GM12878 (cell line): Measurements from ENCODE around the gene ESPL1. TPM values are rescaled to one million over a fixed set of nuclear protein-coding genes. Genes with fewer than 3 reads are reported as not detected.

ENCODE experiments used
- BCL11A ChIP-seq: IDR thresholded peaks from 2 replicates; pipeline ENCODE4 v1.6.1; 2011; ENCODE audit warnings: low read depth, low read length
- CREB1 ChIP-seq: IDR thresholded peaks from 2 replicates; pipeline ENCODE4 v1.6.1; 2012; ENCODE audit warnings: low read depth, mild to moderate bottlenecking, inconsistent platforms
- DPF2 ChIP-seq: fragments of 450-650 bp; IDR thresholded peaks from 2 replicates; pipeline ENCODE4 v1.6.1; 2017; ENCODE audit warnings: mild to moderate bottlenecking
- EED ChIP-seq: sonication (generic); IDR thresholded peaks from 2 replicates; pipeline ENCODE4 v1.6.1; 2016; ENCODE audit warnings: antibody characterized with exemption, low read depth
- ELK1 ChIP-seq: IDR thresholded peaks from 2 replicates; pipeline ENCODE4 v1.6.1; 2012; ENCODE audit warnings: low read depth, low read length, improper control_type of control experiment
- ETV6 ChIP-seq, 2 experiments: fragments of 450-650 bp in 1 of 2; IDR thresholded peaks in 1 of 2; conservative IDR thresholded peaks in 1 of 2; 2 replicates each; pipeline ENCODE4 v1.6.1; 2014; ENCODE audit warnings: antibody characterized with exemption in 1 of 2, borderline replicate concordance in 1 of 2, low read depth in 1 of 2, mild to moderate bottlenecking in 1 of 2, moderate library complexity in 1 of 2
- GATAD2B ChIP-seq: fragments of 450-650 bp; conservative IDR thresholded peaks from 2 replicates; pipeline ENCODE4 v1.6.1; 2017; ENCODE audit warnings: low read depth, mild to moderate bottlenecking, moderate library complexity
- IKZF1 ChIP-seq: fragments of 450-650 bp; conservative IDR thresholded peaks from 2 replicates; pipeline ENCODE4 v1.6.1; 2017; ENCODE audit warnings: antibody characterized with exemption, mild to moderate bottlenecking
- IRF3 ChIP-seq: fragments of 450-650 bp; IDR thresholded peaks from 2 replicates; pipeline ENCODE4 v1.6.1; 2014; ENCODE audit warnings: mild to moderate bottlenecking
- IRF5 ChIP-seq: fragments of 450-650 bp; IDR thresholded peaks from 2 replicates; pipeline ENCODE4 v1.6.1; 2017; ENCODE audit warnings: borderline replicate concordance
- MAX ChIP-seq: IDR thresholded peaks from 2 replicates; pipeline ENCODE4 v1.6.1; 2012; ENCODE audit warnings: low read depth, low read length, improper control_type of control experiment
- MTA2 ChIP-seq: fragments of 450-650 bp; IDR thresholded peaks from 2 replicates; pipeline ENCODE4 v1.6.1; 2016; ENCODE audit warnings: low read depth, mild to moderate bottlenecking, moderate library complexity
- NKRF ChIP-seq: fragments of 450-650 bp; conservative IDR thresholded peaks from 2 replicates; pipeline ENCODE4 v1.6.1; 2017; ENCODE audit warnings: mild to moderate bottlenecking, moderate library complexity
- RUNX3 ChIP-seq: IDR thresholded peaks from 2 replicates; pipeline ENCODE4 v1.6.1; 2012; ENCODE audit warnings: low read length, inconsistent platforms
- SIN3A ChIP-seq: IDR thresholded peaks from 2 replicates; pipeline ENCODE4 v1.6.1; 2012; ENCODE audit warnings: low read depth, low read length, improper control_type of control experiment
- SMC3 ChIP-seq: IDR thresholded peaks from 2 replicates; pipeline ENCODE4 v1.6.1; 2011; ENCODE audit warnings: low read length, improper control_type of control experiment, borderline replicate concordance
- SP1 ChIP-seq: IDR thresholded peaks from one replicate; pipeline ENCODE4 v1.6.1; 2011; ENCODE audit warnings: low read depth, low read length
- STAT1 ChIP-seq: fragments of 450-650 bp; conservative IDR thresholded peaks from 2 replicates; pipeline ENCODE4 v1.6.1; 2014; ENCODE audit warnings: antibody characterized with exemption, mild to moderate bottlenecking
- ZNF207 ChIP-seq: fragments of 450-650 bp; IDR thresholded peaks from 2 replicates; pipeline ENCODE4 v1.6.1; 2014; ENCODE audit warnings: antibody characterized with exemption, mild to moderate bottlenecking, borderline replicate concordance
- ZNF687 ChIP-seq: fragments of 450-650 bp; IDR thresholded peaks from 2 replicates; pipeline ENCODE4 v1.6.1; 2017; ENCODE audit warnings: mild to moderate bottlenecking, moderate library complexity
- polyA plus RNA-seq, 11 experiments: library from polyadenylated mRNA; depleted of rRNA in 4 of 11; unstranded in 6 of 11; stranded (reverse) in 5 of 11; fragments of >200 nt; fragmentation: Nextera tagmentation in 4 of 11; fragmentation: Illumina TruSeq in 1 of 11; extraction: Ambion mirVana in 4 of 11; extraction: Trizol in 1 of 11; gene quantifications; 1 replicate in 1 of 11; 2 replicates in 10 of 11; pipeline versions ENCODE4 v1.2.1 to v1.2.3, GENCODE V29; 2011 to 2016; ENCODE audit warnings: inconsistent platforms in 2 of 11, missing spikeins in 2 of 11, low read depth in 1 of 11
- total RNA-seq, 4 experiments: library from RNA; depleted of rRNA in 3 of 4; stranded (reverse); fragments of >200 nt in 3 of 4; fragmentation: Illumina TruSeq in 1 of 4; extraction: Trizol in 1 of 4; gene quantifications; 2 replicates each; pipeline versions ENCODE4 v1.2.1 to v1.2.3, GENCODE V29; 2013 to 2021

ESPL1 gene
- total and polyA plus RNA-seq, 10 of the 15 experiments (the other 5 are each of a cell fraction or from before 2014, with no cell fraction given) = 2.1 to 61.9 (median 21.2) TPM

GRCh38 chr12:53219292-53219955 is 48.7 kb upstream of the ESPL1 start (continued):
- TF ChIP-seq GATAD2B (peak; percentile 83), ETV6 (conservative IDR thresholded peaks at IDR 0.05 in 1 of 2, IDR thresholded peaks at IDR 0.05 in 1 of 2; ENCODE audit: borderline replicate concordance in 1 of 2, low read depth in 1 of 2) (peak in 1 of 2 experiments; percentile 45; a peak in 2 of 4 replicates), IRF5 (peak; percentile 64; the same call in 1 of the 2 replicates), CREB1 (peak; percentile 42; the same call in 1 of the 2 replicates), DPF2 (peak; percentile 85; the same call in 1 of the 2 replicates), RUNX3 (peak; percentile 97), SP1 (peak; percentile 19), STAT1 (0 out of 2 replicates have a peak, but pooled peaks have one; percentile 44), IRF3 (no peak), EED (peak; percentile 92), ZNF207 (0 out of 2 replicates have a peak, but pooled peaks have one; percentile 9), SIN3A (peak; percentile 68; the same call in 1 of the 2 replicates), IKZF1 (peak; percentile 97), BCL11A (peak; percentile 30; the same call in 1 of the 2 replicates), ZNF687 (peak; percentile 22; the same call in 1 of the 2 replicates), NKRF (peak; percentile 55; the same call in 1 of the 2 replicates), MTA2 (peak; percentile 75; the same call in 1 of the 2 replicates), MAX (peak; percentile 65), ELK1 (no peak), SMC3 (no peak)
